Karpas-422 (cell line): ENCODE results near the gene TOMM20. TPM values are rescaled to one million over a fixed set of nuclear protein-coding genes. Genes with fewer than 3 reads are reported as not detected.

Experiments
- DNase-seq: peaks from one replicate; pipeline ENCODE4 v3.0.0-alpha.2; 2015
- H2AFZ ChIP-seq: fragments of 200-600 bp; sonication (generic); 2 replicates; pipeline ENCODE4 v1.6.1; 2014; ENCODE audit warnings: antibody characterized with exemption, low read length, mixed read lengths
- H3K27ac ChIP-seq: fragments of 200-600 bp; sonication (generic); 2 replicates; pipeline ENCODE4 v1.5.1; 2014; ENCODE audit warnings: mild to moderate bottlenecking, low read length, moderate library complexity
- H3K27me3 ChIP-seq: fragments of 200-600 bp; sonication (generic); 2 replicates; pipeline ENCODE4 v1.6.1; 2014; ENCODE audit warnings: low read length, mixed read lengths
- H3K36me3 ChIP-seq: fragments of 200-600 bp; sonication (generic); 2 replicates; pipeline ENCODE4 v1.6.1; 2014; ENCODE audit warnings: low read length, mixed read lengths; ENCODE audit not compliant: insufficient read depth
- H3K4me1 ChIP-seq: fragments of 200-600 bp; sonication (generic); 2 replicates; pipeline ENCODE4 v1.6.1; 2014; ENCODE audit warnings: mild to moderate bottlenecking, low read length, mixed read lengths
- H3K4me2 ChIP-seq: fragments of 200-600 bp; sonication (generic); 2 replicates; pipeline ENCODE4 v1.6.1; 2014; ENCODE audit warnings: low read length, low read depth, mild to moderate bottlenecking; ENCODE audit not compliant: poor library complexity, severe bottlenecking
- H3K4me3 ChIP-seq: fragments of 200-600 bp; sonication (generic); 2 replicates; pipeline ENCODE4 v1.5.1; 2014; ENCODE audit warnings: mild to moderate bottlenecking, antibody characterized with exemption, low read length, mixed read lengths
- H3K79me2 ChIP-seq: fragments of 200-600 bp; sonication (generic); 2 replicates; pipeline ENCODE4 v1.6.1; 2014; ENCODE audit warnings: mild to moderate bottlenecking, low read length, mixed read lengths
- H3K9ac ChIP-seq: fragments of 200-600 bp; sonication (generic); 2 replicates; pipeline ENCODE4 v1.6.0; 2014; ENCODE audit warnings: low read length
- H3K9me2 ChIP-seq: fragments of 200-600 bp; sonication (generic), shearing (Covaris generic); replicated peaks from 2 replicates; pipeline ENCODE4 v1.6.0; 2014; ENCODE audit warnings: mild to moderate bottlenecking, low read length, moderate library complexity; ENCODE audit not compliant: insufficient read depth
- H3K9me3 ChIP-seq: fragments of 300-700, 200-600 bp; sonication (generic); 2 replicates; pipeline ENCODE4 v1.6.1; 2014; ENCODE audit warnings: low read length, mixed read lengths
- H4K20me1 ChIP-seq: fragments of 200-600 bp; sonication (generic); 2 replicates; pipeline ENCODE4 v1.6.1; 2014; ENCODE audit warnings: mild to moderate bottlenecking, antibody characterized with exemption, low read length, low read depth; ENCODE audit not compliant: insufficient read depth
- total RNA-seq: library from RNA; depleted of rRNA; stranded (reverse); fragments of >200 nt; shearing (Covaris generic); gene quantifications from 2 replicates; pipeline ENCODE4 v1.2.3, GENCODE V29; 2014; ENCODE audit warnings: low replicate concordance

TOMM20 gene
- total RNA-seq, 1 experiment from 2014 or later: 113 TPM

DNA sequence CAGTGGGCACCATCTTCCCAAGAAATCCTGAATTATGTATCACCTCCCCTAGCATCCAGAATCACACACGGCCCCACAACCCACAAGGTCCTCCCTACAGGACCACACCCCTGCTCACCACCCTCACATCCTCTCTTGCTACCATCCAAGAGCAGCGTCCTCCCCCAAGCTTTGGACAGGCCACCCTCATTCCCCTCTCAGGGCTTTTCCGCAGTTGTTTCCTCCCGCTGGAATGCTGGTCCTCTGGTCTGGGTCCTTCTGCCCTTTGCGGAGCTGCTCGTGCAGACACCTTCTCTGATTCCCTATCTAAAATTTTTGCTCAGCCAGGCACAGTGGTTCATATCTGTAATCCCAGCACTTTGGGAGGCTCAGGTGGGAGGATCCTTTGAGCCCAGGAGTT, 56.5 kb downstream of the TOMM20 start:
- DNase-seq: no peak
- Histone ChIP-seq H3K9me2 (no peaks in the 10 kb centered on the region), H3K27me3 (no peaks in the 10 kb centered on the region), H2AFZ (no peak overlapping the region), H3K36me3 (no peaks in the 10 kb centered on the region), H3K79me2 (no peaks in the 10 kb centered on the region), H3K9ac (no peak overlapping the region), H3K27ac (no peak overlapping the region), H3K4me1 (peaks cover 18% of the 10 kb centered on the region), H3K4me2 (no peak overlapping the region), H3K4me3 (no peak overlapping the region), H4K20me1 (no peaks in the 10 kb centered on the region), H3K9me3 (no peaks in the 10 kb centered on the region)

- H3K27ac ChIP-seq: no peak overlapping the region
- H3K9me3 ChIP-seq: no peaks in the 10 kb centered on the region
- H3K79me2 ChIP-seq: no peaks in the 10 kb centered on the region
- H3K4me3 ChIP-seq: no peak overlapping the region
- H3K27me3 ChIP-seq: no peaks in the 10 kb centered on the region
- no peaks in the 10 kb centered on the region for H4K20me1 ChIP-seq
- no peak overlapping the region for H3K9ac ChIP-seq
- no peaks in the 10 kb centered on the region for H3K9me2 ChIP-seq
- H3K4me2 ChIP-seq: no peak overlapping the region
- H3K4me1 ChIP-seq: peaks cover 18% of the 10 kb centered on the region
- DNase-seq: no peak
- no peaks in the 10 kb centered on the region for H3K36me3 ChIP-seq
- H2AFZ ChIP-seq: no peak overlapping the region
Observed at GRCh38 chr1:235070819-235071218, 57.8 kb downstream of the TOMM20 start.

DNA sequence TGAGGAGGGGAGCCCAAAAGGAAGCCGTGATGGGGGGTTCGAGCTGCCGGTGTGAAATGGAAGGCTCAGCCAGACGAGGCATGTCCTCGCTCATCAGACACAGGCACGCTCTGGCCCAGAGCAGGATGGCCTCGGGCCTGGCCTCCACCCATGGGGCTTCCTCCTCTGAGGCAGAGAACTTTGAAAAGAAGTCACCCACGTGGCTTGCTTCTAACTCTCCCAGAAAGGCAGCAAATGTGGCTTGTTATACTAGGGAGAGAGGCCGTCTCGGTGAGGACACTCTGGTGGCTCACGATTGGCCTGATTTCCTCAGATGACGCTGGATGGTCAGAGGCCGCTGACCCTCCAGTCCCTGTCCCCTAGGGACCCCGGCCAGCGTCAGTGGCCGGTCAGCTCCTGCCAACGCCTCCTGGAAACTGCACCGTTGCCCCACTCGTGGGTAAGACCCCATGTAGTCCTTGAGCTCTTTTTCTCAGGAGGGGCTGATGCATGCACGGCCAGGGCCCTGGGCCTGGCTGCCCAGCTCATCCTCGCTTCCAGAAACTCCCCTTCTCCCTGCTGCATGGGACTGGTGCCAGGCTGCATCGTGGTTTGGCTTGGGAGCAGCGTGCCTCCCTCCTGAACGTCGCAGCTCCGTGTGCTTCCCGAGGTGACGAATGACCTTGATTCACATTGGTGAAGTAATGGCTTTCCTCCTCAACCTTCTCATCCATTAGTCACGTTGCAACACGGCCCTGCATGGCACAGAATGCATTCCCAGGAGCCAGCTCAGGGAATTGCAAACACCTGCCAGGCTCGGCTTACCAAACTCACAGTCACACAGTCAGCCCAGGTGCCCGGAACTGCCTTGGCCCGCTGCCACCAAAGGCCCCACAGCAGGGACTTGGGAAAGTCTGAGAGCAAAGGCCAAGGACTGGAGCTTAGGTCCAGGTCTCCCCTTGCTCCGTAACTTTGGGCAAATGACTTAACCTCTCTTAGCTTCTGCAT, 58.8 kb downstream of the TOMM20 start:
- no peaks in the 10 kb centered on the region for H3K79me2 ChIP-seq
- H3K9me3 ChIP-seq: no peaks in the 10 kb centered on the region
- H3K27me3 ChIP-seq: no peaks in the 10 kb centered on the region
- H3K4me2 ChIP-seq: no peak overlapping the region
- H3K9ac ChIP-seq: no peak overlapping the region
- H4K20me1 ChIP-seq: no peaks in the 10 kb centered on the region
- H3K36me3 ChIP-seq: no peaks in the 10 kb centered on the region
- no peak overlapping the region for H2AFZ ChIP-seq
- H3K4me3 ChIP-seq: no peak overlapping the region
- peaks cover 9% of the 10 kb centered on the region for H3K4me1 ChIP-seq
- H3K27ac ChIP-seq: no peak overlapping the region
- DNase-seq: no peak
- no peaks in the 10 kb centered on the region for H3K9me2 ChIP-seq

- Histone ChIP-seq H3K36me3 (no peaks in the 10 kb centered on the region), H3K4me2 (no peak overlapping the region), H3K9me2 (no peaks in the 10 kb centered on the region), H3K4me3 (no peak overlapping the region), H3K79me2 (no peaks in the 10 kb centered on the region), H3K9me3 (no peaks in the 10 kb centered on the region), H3K9ac (no peak overlapping the region), H2AFZ (no peak overlapping the region), H3K27me3 (no peaks in the 10 kb centered on the region), H3K4me1 (peaks cover 2% of the 10 kb centered on the region), H4K20me1 (no peaks in the 10 kb centered on the region), H3K27ac (no peak overlapping the region)
- DNase-seq: no peak
Observed at GRCh38 chr1:235069176-235069575, 59.5 kb downstream of the TOMM20 start.

DNA sequence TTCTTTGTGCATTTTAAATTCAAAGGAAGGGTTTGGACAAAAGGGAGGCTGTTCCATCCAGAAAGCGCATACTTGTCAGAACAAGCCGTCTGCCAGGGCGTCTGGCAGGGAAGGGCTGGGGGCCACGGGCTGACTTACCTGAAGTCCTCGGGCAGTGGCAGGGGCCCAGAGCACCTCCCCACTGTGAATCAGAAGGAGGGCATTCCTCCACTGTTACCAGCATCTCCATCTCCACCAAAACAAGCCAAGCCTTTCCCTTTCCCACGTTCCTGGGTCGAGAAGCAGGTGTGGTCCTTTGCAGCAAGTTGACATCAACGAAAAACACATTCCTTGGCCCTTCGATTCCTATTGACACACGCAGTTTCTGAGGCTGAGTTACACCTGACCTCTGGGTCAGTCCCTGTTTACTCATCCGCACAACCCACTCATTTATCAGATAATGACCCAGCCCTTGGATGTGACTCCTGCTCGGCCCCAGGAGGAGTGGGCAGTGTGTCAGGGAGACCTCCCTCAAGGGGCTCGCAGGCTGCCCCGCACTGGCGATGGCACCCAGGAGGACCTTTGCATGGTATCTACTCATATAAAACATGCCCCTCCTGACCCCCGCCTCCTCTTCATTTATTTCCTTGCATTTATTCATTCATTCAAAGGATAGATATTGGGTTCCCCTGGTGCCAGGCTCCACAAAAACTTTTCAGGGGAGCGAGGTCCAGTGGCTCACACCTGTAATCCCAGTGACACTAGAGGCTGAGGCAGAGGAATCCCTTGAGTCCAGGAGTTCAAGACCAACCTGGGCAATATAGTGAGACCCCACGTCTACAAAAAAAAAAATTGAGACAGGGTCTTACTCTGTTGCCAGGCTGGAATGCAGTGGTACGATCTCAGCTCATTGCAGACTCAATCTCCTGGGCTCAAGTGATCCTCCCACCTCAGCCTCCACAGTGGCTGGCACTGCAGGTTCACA, 60.2 kb downstream of the TOMM20 start:
- Histone ChIP-seq H3K36me3 (no peaks in the 10 kb centered on the region), H2AFZ (no peak overlapping the region), H3K9me2 (no peaks in the 10 kb centered on the region), H3K4me1 (no peaks in the 10 kb centered on the region), H3K27me3 (no peaks in the 10 kb centered on the region), H3K79me2 (no peaks in the 10 kb centered on the region), H3K27ac (no peak overlapping the region), H4K20me1 (no peaks in the 10 kb centered on the region), H3K9me3 (no peaks in the 10 kb centered on the region), H3K4me3 (no peak overlapping the region), H3K4me2 (no peak overlapping the region), H3K9ac (no peak overlapping the region)
- no peak for DNase-seq

DNA sequence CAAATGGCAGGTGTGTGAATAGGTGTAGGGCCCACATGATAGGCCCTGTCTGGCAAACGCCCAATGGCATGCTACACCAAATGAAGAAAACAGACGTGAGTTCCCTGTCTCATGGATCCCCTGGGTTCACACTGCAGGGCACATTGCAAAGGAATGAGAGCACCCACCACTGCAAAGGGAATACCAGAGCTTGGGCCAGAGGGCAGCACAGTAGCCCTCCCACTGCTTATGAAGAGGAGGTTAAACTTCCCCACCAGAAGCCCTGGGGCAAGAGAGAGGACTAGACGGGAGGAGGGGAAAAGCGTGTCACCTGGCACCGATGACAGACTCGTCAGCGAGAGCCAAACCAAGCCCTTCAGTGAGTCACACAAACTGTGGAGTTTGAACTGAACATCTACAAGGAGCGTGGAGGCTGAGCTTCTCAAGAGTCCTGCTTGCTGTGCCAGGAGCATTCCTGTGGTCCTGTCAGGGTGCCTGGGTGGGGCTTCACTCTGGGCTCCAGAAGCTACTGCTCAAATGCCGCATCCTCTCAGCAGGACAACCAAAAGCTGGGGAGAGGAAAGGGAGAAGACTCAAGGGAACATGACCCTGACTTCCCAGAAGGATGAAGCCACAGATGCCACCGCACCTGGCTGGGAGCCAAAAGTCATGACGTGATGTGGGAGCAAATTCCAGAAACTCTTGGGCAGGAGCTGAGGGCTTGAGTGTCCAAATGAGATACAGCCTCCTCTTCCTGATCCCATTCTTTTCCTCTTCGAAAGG, 61.1 kb downstream of the TOMM20 start:
- Histone ChIP-seq H3K4me3 (no peak overlapping the region), H3K4me2 (no peak overlapping the region), H2AFZ (no peak overlapping the region), H3K27ac (no peak overlapping the region), H3K9me2 (no peaks in the 10 kb centered on the region), H4K20me1 (no peaks in the 10 kb centered on the region), H3K9me3 (no peaks in the 10 kb centered on the region), H3K36me3 (no peaks in the 10 kb centered on the region), H3K79me2 (no peaks in the 10 kb centered on the region), H3K4me1 (no peaks in the 10 kb centered on the region), H3K9ac (no peak overlapping the region), H3K27me3 (no peaks in the 10 kb centered on the region)
- DNase-seq: no peak

DNA sequence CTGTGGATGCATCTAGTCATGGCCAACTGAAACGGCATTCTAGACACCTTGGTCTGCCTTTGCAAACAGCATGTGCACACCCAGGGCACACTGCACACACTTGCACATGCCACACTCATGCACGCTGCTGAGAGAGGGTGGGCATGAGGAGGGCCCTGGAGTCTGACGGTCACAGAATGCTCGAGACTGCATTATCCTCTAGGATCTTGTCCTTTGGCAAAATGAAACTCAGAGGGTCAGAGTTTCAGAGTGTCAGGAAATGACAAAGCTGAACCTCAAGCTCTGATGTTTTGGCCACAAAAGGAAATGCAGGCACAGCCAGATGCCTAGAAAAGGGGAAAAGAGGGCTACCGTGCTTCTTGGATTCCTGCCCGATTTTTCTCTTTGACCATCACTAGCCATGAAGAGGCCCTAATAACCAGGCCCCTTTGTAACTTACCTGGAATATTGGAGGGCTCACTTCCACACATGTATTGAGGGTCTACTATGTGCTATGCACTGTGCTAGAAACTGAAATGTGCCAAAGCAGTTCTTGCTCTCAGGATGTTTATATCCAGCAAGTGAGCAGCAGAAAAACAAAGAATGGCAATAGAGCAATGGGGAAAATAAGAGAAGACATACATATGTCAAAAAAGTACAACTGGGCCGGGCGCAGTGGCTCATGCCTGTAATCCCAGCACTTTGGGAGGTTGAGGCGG, 65.4 kb downstream of the TOMM20 start:
- H3K4me1 ChIP-seq: no peaks in the 10 kb centered on the region
- no peak overlapping the region for H3K27ac ChIP-seq
- no peak overlapping the region for H2AFZ ChIP-seq
- H3K4me2 ChIP-seq: no peak overlapping the region
- H3K9me3 ChIP-seq: no peaks in the 10 kb centered on the region
- no peaks in the 10 kb centered on the region for H4K20me1 ChIP-seq
- DNase-seq: no peak
- no peak overlapping the region for H3K4me3 ChIP-seq
- H3K27me3 ChIP-seq: no peaks in the 10 kb centered on the region
- H3K36me3 ChIP-seq: no peaks in the 10 kb centered on the region
- no peak overlapping the region for H3K9ac ChIP-seq
- no peaks in the 10 kb centered on the region for H3K79me2 ChIP-seq
- no peaks in the 10 kb centered on the region for H3K9me2 ChIP-seq
